HEK293T (cell line): Measurements from ENCODE around the gene MBNL3.

Experiments
- ARNT ChIP-seq: fragments of 450-650 bp; IDR thresholded peaks from 2 replicates; pipeline ENCODE4 v1.6.1; 2017; ENCODE audit warnings: mild to moderate bottlenecking
- FOXA1 ChIP-seq: fragments of 450-650 bp; IDR thresholded peaks from 2 replicates; pipeline ENCODE4 v1.6.1; 2016; ENCODE audit warnings: mild to moderate bottlenecking
- LEF1 ChIP-seq: fragments of 450-650 bp; IDR thresholded peaks from 2 replicates; pipeline ENCODE4 v1.6.1; 2017; ENCODE audit warnings: mild to moderate bottlenecking, borderline replicate concordance
- NFRKB ChIP-seq: fragments of 450-650 bp; IDR thresholded peaks from 2 replicates; pipeline ENCODE4 v1.6.1; 2016; ENCODE audit warnings: mild to moderate bottlenecking, moderate library complexity
- SP1 ChIP-seq: fragments of 450-650 bp; IDR thresholded peaks from 2 replicates; pipeline ENCODE4 v1.6.1; 2017
- SUZ12 ChIP-seq: fragments of 450-650 bp; IDR thresholded peaks from 2 replicates; pipeline ENCODE4 v1.6.1; 2016; ENCODE audit warnings: mild to moderate bottlenecking
- TF ChIP-seq, protein P1 (sequence below): fragments of 450-650 bp; IDR thresholded peaks from 2 replicates; pipeline ENCODE4 v1.6.1; 2016

DNA sequence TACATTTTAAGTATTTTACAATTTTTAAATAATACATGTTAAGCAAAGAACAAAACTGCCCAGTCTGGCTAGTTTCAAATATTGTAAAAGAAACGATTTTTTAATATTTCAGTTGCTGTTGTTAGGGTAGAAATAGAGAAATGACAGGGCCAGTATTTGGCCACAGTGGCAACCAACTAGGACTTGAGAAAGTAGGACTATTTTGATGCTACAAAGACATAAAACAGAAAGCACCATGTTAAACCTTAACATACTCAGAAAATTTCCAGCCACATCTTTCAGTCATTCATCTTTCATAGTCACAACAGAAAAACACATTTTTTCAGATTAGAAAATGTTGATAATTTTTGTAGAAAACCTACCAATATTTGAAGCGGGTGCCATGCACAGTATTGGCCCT, 104.5 kb downstream of the MBNL3 start:
- TF ChIP-seq LEF1 (no peak), FOXA1 (no peak), SP1 (no peak), SUZ12 (no peak), NFRKB (no peak), ARNT (no peak)
- TF ChIP-seq, protein P1, sequence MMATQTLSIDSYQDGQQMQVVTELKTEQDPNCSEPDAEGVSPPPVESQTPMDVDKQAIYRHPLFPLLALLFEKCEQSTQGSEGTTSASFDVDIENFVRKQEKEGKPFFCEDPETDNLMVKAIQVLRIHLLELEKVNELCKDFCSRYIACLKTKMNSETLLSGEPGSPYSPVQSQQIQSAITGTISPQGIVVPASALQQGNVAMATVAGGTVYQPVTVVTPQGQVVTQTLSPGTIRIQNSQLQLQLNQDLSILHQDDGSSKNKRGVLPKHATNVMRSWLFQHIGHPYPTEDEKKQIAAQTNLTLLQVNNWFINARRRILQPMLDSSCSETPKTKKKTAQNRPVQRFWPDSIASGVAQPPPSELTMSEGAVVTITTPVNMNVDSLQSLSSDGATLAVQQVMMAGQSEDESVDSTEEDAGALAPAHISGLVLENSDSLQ: no peak
